ENCODE results near the gene SH2D6.

DNA sequence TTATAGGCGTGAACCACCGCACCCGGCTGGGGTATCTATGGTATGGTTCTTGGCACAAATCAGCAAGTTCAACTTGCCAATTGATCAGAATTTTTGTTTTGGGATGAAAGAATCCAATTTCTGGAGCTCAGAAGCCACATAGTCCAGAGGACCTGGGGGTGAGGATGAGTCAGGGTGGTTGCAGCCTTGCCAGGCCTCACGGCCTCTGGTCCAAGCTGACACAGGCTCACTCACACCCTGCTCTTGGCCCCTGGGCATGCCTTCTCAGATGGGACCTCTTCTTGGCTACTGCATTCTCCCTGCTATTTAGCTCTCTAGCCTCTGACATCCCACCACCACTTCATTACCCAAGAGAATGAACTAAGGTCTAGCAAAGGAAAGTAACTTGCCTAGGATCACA, 24.7 kb upstream of the SH2D6 start:
- no peak for TF ChIP-seq EZH2 (IDR thresholded peaks at IDR 0.05; ENCODE audit: low read depth)
- TF ChIP-seq CTCF (conservative IDR thresholded peaks at IDR 0.05) = no peak
